Smooth muscle cell (in vitro differentiated cells): ENCODE data around the gene LRRC70. TPM values are rescaled to one million over a fixed set of nuclear protein-coding genes. Genes with fewer than 3 reads are reported as not detected.

Source experiments
- DNase-seq: peaks from one replicate; lab custom pipeline; 2025; ENCODE audit not compliant: unreplicated experiment; lab: John Stamatoyannopoulos, UW
- H2AFZ ChIP-seq: fragments of 200-600 bp; sonication (generic); 2 replicates; pipeline ENCODE4 v1.6.0; 2016; ENCODE audit warnings: antibody characterized with exemption, low read depth, mild to moderate bottlenecking
- H3F3A ChIP-seq: fragments of 200-600 bp; sonication (generic); 2 replicates; pipeline ENCODE4 v1.6.0; 2017; ENCODE audit warnings: antibody characterized with exemption, low read depth
- H3K27ac ChIP-seq: fragments of 200-600 bp; sonication (generic); 2 replicates; pipeline ENCODE4 v1.5.1; 2016; ENCODE audit warnings: low read depth, mild to moderate bottlenecking
- H3K27me3 ChIP-seq: fragments of 200-600 bp; sonication (generic); 2 replicates; pipeline ENCODE4 v1.6.1; 2016; ENCODE audit warnings: low read depth, mild to moderate bottlenecking
- H3K36me3 ChIP-seq: fragments of 200-600 bp; sonication (generic); 2 replicates; pipeline ENCODE4 v1.5.1; 2016; ENCODE audit warnings: low read depth
- H3K4me1 ChIP-seq: fragments of 200-600 bp; sonication (generic); 2 replicates; pipeline ENCODE4 v1.5.1; 2016; ENCODE audit warnings: low read depth
- H3K4me2 ChIP-seq: fragments of 200-600 bp; sonication (generic); 2 replicates; pipeline ENCODE4 v1.6.0; 2016; ENCODE audit warnings: mild to moderate bottlenecking
- H3K4me3 ChIP-seq: fragments of 200-600 bp; sonication (generic); 2 replicates; pipeline ENCODE4 v1.5.1; 2016; ENCODE audit warnings: mild to moderate bottlenecking
- H3K79me2 ChIP-seq: fragments of 200-600 bp; sonication (generic); 2 replicates; pipeline ENCODE4 v1.6.0; 2016; ENCODE audit warnings: low read depth, mild to moderate bottlenecking
- H3K9ac ChIP-seq: fragments of 200-600 bp; sonication (generic); 2 replicates; pipeline ENCODE4 v1.6.0; 2016; ENCODE audit warnings: low read depth
- H3K9me3 ChIP-seq: fragments of 200-600 bp; sonication (generic); replicated peaks from 2 replicates; pipeline ENCODE4 v1.5.1; 2016; ENCODE audit warnings: low read depth
- H4K20me1 ChIP-seq: fragments of 200-600 bp; sonication (generic); 2 replicates; pipeline ENCODE4 v1.6.0; 2016; ENCODE audit warnings: low read depth
- WGBS: methylation state at CpG from one replicate; pipeline ENCODE4 v1.1.7; 2016; ENCODE audit warnings: low lambda C conversion rate; 5-methylcytosine and 5-hydroxymethylcytosine counted together
- polyA plus RNA-seq: library from polyadenylated mRNA; unstranded; fragments of >200 nt; fragmentation: Nextera tagmentation; extraction: Ambion mirVana; gene quantifications from 2 replicates; pipeline ENCODE4 v1.2.1, GENCODE V29; 2016
- total RNA-seq: library from RNA; depleted of rRNA; stranded (reverse); fragments of >200 nt; gene quantifications from 2 replicates; pipeline ENCODE4 v1.2.3, GENCODE V29; 2014
- TF ChIP-seq, protein P1 (sequence below): fragments of 200-600 bp; sonication (generic); IDR thresholded peaks from 2 replicates; pipeline ENCODE4 v1.5.1; 2017; ENCODE audit warnings: borderline replicate concordance, mild to moderate bottlenecking, antibody characterized with exemption; ENCODE audit not compliant: insufficient read depth, poor library complexity, severe bottlenecking

LRRC70 gene
- total and polyA plus RNA-seq, 2 experiments from 2014 or later = 0.22 to 0.36 TPM

DNA sequence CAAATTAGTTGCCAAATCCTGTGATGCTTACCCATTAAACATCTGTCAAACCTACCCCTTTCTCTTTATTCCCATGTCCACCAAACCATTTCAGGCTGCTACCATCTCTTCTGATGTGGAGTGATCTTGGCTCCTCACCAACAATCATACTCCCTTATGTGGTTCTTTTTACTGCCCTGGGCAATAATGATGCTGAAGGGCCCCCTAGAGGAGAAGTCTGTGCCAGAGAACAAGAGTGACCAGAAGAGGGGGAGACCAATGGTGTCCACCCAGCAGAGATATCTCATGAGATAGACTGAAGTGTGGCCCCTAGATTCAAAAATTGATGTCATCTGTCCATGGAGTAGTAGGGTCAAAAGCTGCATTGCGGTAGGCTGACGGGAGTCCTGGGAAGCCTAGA, 10.9 kb downstream of the LRRC70 start:
- Histone ChIP-seq H3K36me3 (peaks cover 5% of the 10 kb centered on the region), H3K4me1 (no peaks in the 10 kb centered on the region), H3K79me2 (no peaks in the 10 kb centered on the region), H3K9ac (no peak overlapping the region), H4K20me1 (no peaks in the 10 kb centered on the region), H2AFZ (no peak overlapping the region), H3K27me3 (no peaks in the 10 kb centered on the region), H3K27ac (no peak overlapping the region), H3K4me2 (no peak overlapping the region), H3K4me3 (no peak overlapping the region), H3F3A (no peaks in the 10 kb centered on the region), H3K9me3 (no peaks in the 10 kb centered on the region)
- TF ChIP-seq, protein P1, sequence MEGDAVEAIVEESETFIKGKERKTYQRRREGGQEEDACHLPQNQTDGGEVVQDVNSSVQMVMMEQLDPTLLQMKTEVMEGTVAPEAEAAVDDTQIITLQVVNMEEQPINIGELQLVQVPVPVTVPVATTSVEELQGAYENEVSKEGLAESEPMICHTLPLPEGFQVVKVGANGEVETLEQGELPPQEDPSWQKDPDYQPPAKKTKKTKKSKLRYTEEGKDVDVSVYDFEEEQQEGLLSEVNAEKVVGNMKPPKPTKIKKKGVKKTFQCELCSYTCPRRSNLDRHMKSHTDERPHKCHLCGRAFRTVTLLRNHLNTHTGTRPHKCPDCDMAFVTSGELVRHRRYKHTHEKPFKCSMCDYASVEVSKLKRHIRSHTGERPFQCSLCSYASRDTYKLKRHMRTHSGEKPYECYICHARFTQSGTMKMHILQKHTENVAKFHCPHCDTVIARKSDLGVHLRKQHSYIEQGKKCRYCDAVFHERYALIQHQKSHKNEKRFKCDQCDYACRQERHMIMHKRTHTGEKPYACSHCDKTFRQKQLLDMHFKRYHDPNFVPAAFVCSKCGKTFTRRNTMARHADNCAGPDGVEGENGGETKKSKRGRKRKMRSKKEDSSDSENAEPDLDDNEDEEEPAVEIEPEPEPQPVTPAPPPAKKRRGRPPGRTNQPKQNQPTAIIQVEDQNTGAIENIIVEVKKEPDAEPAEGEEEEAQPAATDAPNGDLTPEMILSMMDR = no peak
- DNase-seq = no peak
- WGBS = 91% methylated on average over 2 of the region's 2 CpGs

DNA sequence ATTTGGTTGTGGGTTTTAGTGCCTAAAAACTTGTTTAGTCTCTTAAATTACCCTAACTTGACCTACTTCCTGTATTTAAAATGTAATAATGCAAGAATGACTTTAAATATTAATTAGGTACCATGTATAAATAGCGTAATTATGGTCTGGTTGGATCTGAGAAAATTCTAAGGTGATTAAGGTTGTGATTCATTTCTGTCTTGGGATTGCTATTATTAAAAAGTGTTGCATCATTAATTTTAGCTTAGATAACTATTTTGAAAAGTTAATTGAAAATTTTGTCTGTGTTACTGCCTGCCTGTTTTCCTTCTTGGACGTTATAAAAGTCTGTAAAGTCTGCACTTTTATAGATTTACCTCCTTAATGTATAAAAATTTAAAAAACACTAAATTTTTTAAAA, 11.8 kb downstream of the LRRC70 start:
- H3F3A ChIP-seq = no peaks in the 10 kb centered on the region
- H3K36me3 ChIP-seq = peaks cover 5% of the 10 kb centered on the region
- H2AFZ ChIP-seq = no peak overlapping the region
- no peak for DNase-seq
- WGBS = 96% methylated on average over 2 of the region's 2 CpGs
- no peak overlapping the region for H3K9ac ChIP-seq
- no peaks in the 10 kb centered on the region for H3K4me1 ChIP-seq
- no peaks in the 10 kb centered on the region for H3K27me3 ChIP-seq
- H3K79me2 ChIP-seq = no peaks in the 10 kb centered on the region
- no peaks in the 10 kb centered on the region for H4K20me1 ChIP-seq
- TF ChIP-seq, protein P1 = no peak
- H3K4me2 ChIP-seq = no peak overlapping the region
- no peak overlapping the region for H3K27ac ChIP-seq
- H3K4me3 ChIP-seq = no peak overlapping the region
- H3K9me3 ChIP-seq = no peaks in the 10 kb centered on the region

DNA sequence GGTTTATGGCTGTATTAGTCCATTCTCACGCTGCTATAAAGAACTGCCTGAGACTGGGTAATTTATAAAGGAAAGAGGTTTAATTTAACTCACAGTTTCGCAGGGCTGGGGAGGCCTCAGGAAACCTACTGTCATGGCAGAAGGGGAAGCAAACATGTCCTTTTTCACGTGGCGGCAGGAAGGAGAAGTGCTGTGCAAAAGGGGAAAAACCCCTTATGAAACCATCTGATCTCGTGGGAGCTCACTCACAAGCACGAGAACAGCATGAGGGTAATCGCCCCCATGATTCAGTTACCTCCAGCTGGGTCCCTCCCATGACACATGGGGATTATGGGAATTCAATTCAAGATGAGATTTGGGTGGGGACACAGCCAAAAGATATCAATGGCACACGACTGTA, 13.9 kb downstream of the LRRC70 start:
- peaks cover 5% of the 10 kb centered on the region for H3K36me3 ChIP-seq
- no peak overlapping the region for H2AFZ ChIP-seq
- no peak overlapping the region for H3K4me2 ChIP-seq
- H3K27ac ChIP-seq = no peak overlapping the region
- TF ChIP-seq, protein P1 = no peak
- H3F3A ChIP-seq = no peaks in the 10 kb centered on the region
- no peak overlapping the region for H3K4me3 ChIP-seq
- H3K79me2 ChIP-seq = no peaks in the 10 kb centered on the region
- H3K4me1 ChIP-seq = no peaks in the 10 kb centered on the region
- no peaks in the 10 kb centered on the region for H3K9me3 ChIP-seq
- WGBS = 97% methylated on average over 8 of the region's 8 CpGs
- no peaks in the 10 kb centered on the region for H3K27me3 ChIP-seq
- no peak for DNase-seq
- no peaks in the 10 kb centered on the region for H4K20me1 ChIP-seq
- H3K9ac ChIP-seq = no peak overlapping the region

DNA sequence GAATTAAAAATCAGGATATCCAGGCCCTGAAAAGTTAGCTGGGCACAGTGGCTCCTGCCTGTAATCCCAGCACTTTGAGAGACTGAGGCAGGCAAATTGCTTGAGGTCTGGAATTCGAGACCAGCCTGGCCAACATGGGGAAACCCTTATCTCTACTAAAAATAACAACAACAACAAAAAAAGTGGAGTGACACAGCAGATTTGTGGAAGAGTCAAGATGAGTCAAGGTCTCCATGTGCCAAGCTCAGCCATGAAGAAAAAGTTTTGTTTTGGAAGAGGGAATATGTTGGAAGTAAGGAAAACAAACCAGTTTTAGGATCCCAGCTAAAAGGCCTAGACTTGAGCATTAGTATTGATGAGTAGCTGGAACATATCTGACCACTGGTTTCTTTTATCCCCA, 14.7 kb downstream of the LRRC70 start:
- Histone ChIP-seq H3K4me2 (no peak overlapping the region), H3K36me3 (peaks cover 5% of the 10 kb centered on the region), H3K4me3 (no peak overlapping the region), H2AFZ (no peak overlapping the region), H4K20me1 (no peaks in the 10 kb centered on the region), H3K9ac (no peak overlapping the region), H3K27ac (no peak overlapping the region), H3K79me2 (no peaks in the 10 kb centered on the region), H3K4me1 (no peaks in the 10 kb centered on the region), H3K9me3 (no peaks in the 10 kb centered on the region), H3F3A (no peaks in the 10 kb centered on the region), H3K27me3 (no peaks in the 10 kb centered on the region)
- 39% methylated on average over 1 of the region's 1 CpG for WGBS
- DNase-seq = no peak
- TF ChIP-seq, protein P1 = no peak
